ENCODE results near the gene CYB5B. TPM values are rescaled to one million over a fixed set of nuclear protein-coding genes. Genes with fewer than 3 reads are reported as not detected.
"Not testable (repeated sequence)": the region's sequence is repeated elsewhere in the genome, so short reads cannot be mapped to it uniquely, and the experiment has no call there.

The CYB5B gene
- total and polyA plus RNA-seq, 4 donors = 38.7 to 86.3 (median 45.8) TPM

DNA sequence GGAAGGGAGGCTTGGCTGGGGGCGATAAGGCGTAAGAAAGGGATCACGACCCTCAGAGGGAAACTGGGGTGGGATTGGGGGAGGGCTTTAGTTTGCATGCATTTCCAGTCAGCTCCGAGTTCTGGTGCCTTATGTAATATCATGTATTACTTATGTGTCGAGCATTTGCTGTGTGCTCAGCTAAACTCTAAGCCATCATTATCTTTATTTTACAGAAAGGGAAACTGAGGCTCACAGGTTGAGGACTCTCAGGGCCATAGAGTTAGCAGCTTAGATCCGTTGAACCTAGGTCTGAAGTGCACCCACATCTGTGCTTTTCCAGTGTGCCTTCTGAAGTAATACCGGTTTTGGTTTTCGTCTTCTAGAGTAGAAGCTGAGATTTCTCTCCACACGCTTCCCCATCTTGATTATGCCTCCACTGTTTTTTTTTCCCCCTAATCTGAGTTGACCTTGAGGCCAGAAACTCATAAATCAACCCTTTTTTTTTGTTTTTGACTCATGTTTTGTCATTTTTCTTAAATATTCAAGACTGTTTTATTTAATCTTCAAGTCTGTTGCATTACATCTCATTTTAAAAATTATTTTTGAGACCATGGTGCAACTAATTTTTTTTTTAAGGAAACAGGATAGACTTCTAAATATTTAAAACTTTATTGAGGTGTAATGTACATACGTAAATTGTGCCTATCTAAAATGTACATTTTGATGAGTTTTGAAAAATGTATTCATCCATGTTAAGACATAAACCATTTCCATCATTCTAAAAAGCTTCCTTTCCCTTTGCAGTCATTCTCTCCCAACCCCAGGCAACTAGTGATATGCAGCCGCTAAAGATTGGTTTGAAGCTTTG lies 741 bp downstream of the CYB5B start:
- Histone ChIP-seq H3K27me3 (ENCODE audit: control insufficient read depth in 4 of 4, insufficient read depth in 4 of 4, low read length in 3 of 4) (no peaks in the 10 kb centered on the region), H3K4me3 (ENCODE audit: low read depth in 1 of 3, low read length in 3 of 3) (peak overlapping the region; percentile 72 to 95 (median 92)), H3K4me1 (ENCODE audit: control insufficient read depth in 4 of 4, insufficient read depth in 4 of 4, low read length in 3 of 4) (peaks cover 0 to 19% (median 8%) of the 10 kb centered on the region in 4 donors), H3K36me3 (ENCODE audit: control insufficient read depth in 4 of 4, insufficient read depth in 3 of 4, low read depth in 1 of 4, low read length in 3 of 4) (peaks cover 0 to 15% (median 4%) of the 10 kb centered on the region in 4 donors), H3K9ac (ENCODE audit: low read depth in 1 of 2, low read length in 2 of 2) (peak overlapping the region; percentile 23 to 74), H3K9me3 (ENCODE audit: control insufficient read depth in 4 of 4, low read length in 3 of 4) (peaks cover 0 to 1% (median 0%) of the 10 kb centered on the region in 4 donors), H3K27ac (ENCODE audit: low read depth in 1 of 2, low read length in 2 of 2) (peak overlapping the region; percentile 32 to 67)
- WGBS = 11% methylated on average over 11 of the region's 11 CpGs
- no peak for DNase-seq (ENCODE audit: low spot score)
- no peak for TF ChIP-seq RXRA (IDR thresholded peaks at IDR 0.05)
- peak in 1 of 2 donors; percentile 26 for TF ChIP-seq HNF4A (conservative IDR thresholded peaks at IDR 0.05)
- TF ChIP-seq, protein P1, sequence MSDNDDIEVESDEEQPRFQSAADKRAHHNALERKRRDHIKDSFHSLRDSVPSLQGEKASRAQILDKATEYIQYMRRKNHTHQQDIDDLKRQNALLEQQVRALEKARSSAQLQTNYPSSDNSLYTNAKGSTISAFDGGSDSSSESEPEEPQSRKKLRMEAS (IDR thresholded peaks at IDR 0.05) = no peak

DNA sequence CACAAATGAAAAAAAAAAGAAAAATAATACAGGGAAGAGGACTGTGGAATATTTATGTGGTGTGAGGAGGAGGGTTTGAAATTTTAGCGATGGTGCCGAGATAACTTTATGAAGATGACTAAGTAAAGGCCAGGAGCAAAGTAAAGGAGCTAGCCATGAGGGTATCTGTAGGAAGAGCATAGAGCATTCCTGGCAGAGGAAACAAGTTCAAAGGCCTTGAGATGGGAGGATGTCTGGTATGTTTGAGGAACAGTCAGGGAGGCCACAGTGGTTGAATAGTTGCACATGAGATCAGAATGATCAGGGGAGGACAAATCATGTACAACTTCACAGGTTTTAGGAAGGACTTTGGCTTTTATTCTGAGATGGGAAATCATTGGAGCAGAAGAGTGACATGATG lies 4.2 kb downstream of the CYB5B start:
- peaks cover 0 to 17% (median 7%) of the 10 kb centered on the region in 4 donors for H3K4me1 ChIP-seq (ENCODE audit: control insufficient read depth in 4 of 4, insufficient read depth in 4 of 4, low read length in 3 of 4)

DNA sequence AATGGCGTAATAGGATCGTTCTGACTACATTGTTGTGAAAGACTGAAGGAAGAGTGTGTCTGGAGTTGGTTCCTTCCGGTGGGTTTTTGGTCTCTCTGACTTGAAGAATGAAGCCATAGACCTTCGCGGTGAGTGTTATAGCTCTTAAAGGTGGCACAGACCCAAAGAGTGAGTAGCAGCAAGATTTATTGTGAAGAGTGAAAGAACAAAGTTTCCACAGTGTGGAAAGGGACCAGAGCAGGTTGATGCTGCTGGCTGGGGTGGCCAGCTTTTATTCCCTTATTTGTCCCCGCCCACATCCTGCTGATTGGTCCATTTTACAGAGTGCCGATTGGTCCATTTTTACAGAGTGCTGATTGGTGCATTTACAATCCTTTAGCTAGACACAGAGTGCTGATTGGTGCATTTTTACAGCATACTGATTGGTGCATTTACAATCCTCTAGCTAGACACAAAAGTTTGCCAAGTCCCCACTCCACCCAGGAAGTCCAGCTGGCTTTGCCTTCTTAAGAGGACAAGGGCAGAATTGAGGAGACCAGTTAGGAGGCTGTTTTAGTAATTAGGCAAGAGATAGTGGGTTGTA lies 4.7 kb downstream of the CYB5B start:
- H3K4me1 ChIP-seq (ENCODE audit: control insufficient read depth in 4 of 4, insufficient read depth in 4 of 4, low read length in 3 of 4) = peaks cover 0 to 12% (median 6%) of the 10 kb centered on the region in 4 donors
- not testable (repeated sequence) for H3K9ac ChIP-seq (ENCODE audit: low read depth in 1 of 2, low read length in 2 of 2); H3K27me3 ChIP-seq (ENCODE audit: control insufficient read depth in 4 of 4, insufficient read depth in 4 of 4, low read length in 3 of 4); H3K4me3 ChIP-seq (ENCODE audit: low read depth in 1 of 3, low read length in 3 of 3); H3K27ac ChIP-seq (ENCODE audit: low read depth in 1 of 2, low read length in 2 of 2); DNase-seq (ENCODE audit: low spot score); H3K9me3 ChIP-seq (ENCODE audit: control insufficient read depth in 4 of 4, low read length in 3 of 4)
- peaks cover 0 to 29% (median 12%) of the 10 kb centered on the region in 4 donors for H3K36me3 ChIP-seq (ENCODE audit: control insufficient read depth in 4 of 4, insufficient read depth in 3 of 4, low read depth in 1 of 4, low read length in 3 of 4)
- 94% methylated on average over 7 of the region's 7 CpGs for WGBS

More for the DNA sequence above, 4.2 kb downstream of the CYB5B start:
- Histone ChIP-seq H3K36me3 (ENCODE audit: control insufficient read depth in 4 of 4, insufficient read depth in 3 of 4, low read depth in 1 of 4, low read length in 3 of 4) (peaks cover 0 to 29% (median 12%) of the 10 kb centered on the region in 4 donors), H3K27me3 (ENCODE audit: control insufficient read depth in 4 of 4, insufficient read depth in 4 of 4, low read length in 3 of 4) (no peaks in the 10 kb centered on the region), H3K4me3 (ENCODE audit: low read depth in 1 of 3, low read length in 3 of 3) (no peak overlapping the region), H3K9ac (ENCODE audit: low read depth in 1 of 2, low read length in 2 of 2) (no peak overlapping the region), H3K9me3 (ENCODE audit: control insufficient read depth in 4 of 4, low read length in 3 of 4) (peaks cover 0 to 1% (median 0%) of the 10 kb centered on the region in 4 donors), H3K27ac (ENCODE audit: low read depth in 1 of 2, low read length in 2 of 2) (no peak overlapping the region)
- 95% methylated on average over 2 of the region's 2 CpGs for WGBS
- no peak for TF ChIP-seq SP1 (IDR thresholded peaks at IDR 0.05)
- TF ChIP-seq NR2F2 (IDR thresholded peaks at IDR 0.05) = no peak
- no peak for TF ChIP-seq TAF1 (conservative IDR thresholded peaks at IDR 0.05)
- no peak for TF ChIP-seq RAD21 (IDR thresholded peaks at IDR 0.05)
- TF ChIP-seq EGR1 (IDR thresholded peaks at IDR 0.05; ENCODE audit: low read depth in 2 of 2) = no peak
- no peak for TF ChIP-seq YY1 (IDR thresholded peaks at IDR 0.05)
- no peak for TF ChIP-seq JUND (IDR thresholded peaks at IDR 0.05)
- TF ChIP-seq, protein P2, sequence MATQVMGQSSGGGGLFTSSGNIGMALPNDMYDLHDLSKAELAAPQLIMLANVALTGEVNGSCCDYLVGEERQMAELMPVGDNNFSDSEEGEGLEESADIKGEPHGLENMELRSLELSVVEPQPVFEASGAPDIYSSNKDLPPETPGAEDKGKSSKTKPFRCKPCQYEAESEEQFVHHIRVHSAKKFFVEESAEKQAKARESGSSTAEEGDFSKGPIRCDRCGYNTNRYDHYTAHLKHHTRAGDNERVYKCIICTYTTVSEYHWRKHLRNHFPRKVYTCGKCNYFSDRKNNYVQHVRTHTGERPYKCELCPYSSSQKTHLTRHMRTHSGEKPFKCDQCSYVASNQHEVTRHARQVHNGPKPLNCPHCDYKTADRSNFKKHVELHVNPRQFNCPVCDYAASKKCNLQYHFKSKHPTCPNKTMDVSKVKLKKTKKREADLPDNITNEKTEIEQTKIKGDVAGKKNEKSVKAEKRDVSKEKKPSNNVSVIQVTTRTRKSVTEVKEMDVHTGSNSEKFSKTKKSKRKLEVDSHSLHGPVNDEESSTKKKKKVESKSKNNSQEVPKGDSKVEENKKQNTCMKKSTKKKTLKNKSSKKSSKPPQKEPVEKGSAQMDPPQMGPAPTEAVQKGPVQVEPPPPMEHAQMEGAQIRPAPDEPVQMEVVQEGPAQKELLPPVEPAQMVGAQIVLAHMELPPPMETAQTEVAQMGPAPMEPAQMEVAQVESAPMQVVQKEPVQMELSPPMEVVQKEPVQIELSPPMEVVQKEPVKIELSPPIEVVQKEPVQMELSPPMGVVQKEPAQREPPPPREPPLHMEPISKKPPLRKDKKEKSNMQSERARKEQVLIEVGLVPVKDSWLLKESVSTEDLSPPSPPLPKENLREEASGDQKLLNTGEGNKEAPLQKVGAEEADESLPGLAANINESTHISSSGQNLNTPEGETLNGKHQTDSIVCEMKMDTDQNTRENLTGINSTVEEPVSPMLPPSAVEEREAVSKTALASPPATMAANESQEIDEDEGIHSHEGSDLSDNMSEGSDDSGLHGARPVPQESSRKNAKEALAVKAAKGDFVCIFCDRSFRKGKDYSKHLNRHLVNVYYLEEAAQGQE (IDR thresholded peaks at IDR 0.05) = no peak
- no peak for DNase-seq (ENCODE audit: low spot score)

Measured in liver (tissue), 9 donors.